H54 (cell line): ENCODE measurements around the gene MOK.

Experiments
- DNase-seq: peaks from one replicate; pipeline ENCODE4 v3.0.0; 2011; ENCODE audit warnings: low spot score, mixed read lengths; ENCODE audit not compliant: insufficient read length
- FAIRE-seq: peaks from 3 replicates; lab custom pipeline; 2011; peaks lifted over from hg19 to GRCh38; lab: Jason Lieb, UNC
- POLR2A ChIP-seq: IDR thresholded peaks from 2 replicates; pipeline ENCODE4 v1.6.1; 2011; ENCODE audit warnings: low read depth, mild to moderate bottlenecking, low read length

Gene MOK

DNA sequence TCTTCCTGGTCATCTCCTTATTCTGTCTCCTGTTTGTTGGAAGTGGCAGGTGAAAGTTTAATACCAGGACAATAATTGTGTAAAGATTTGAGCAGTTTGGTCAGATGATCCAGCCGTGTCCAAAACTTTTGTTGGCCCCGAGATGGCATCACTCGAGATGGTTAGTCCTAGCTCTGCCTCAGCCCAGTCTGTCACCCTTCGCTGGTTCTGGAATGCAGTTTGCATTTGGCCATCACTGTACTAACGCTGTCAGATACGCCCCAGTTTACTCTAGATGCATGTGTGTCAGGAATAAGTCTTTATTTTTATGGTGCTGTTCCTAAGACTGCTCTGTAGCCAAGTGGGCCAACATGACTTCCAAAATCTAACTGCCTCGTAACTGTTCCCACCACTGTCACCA lies 79.6 kb downstream of the MOK start:
- DNase-seq (no peak), FAIRE-seq (no peak)
- TF ChIP-seq POLR2A, result no peak

DNA sequence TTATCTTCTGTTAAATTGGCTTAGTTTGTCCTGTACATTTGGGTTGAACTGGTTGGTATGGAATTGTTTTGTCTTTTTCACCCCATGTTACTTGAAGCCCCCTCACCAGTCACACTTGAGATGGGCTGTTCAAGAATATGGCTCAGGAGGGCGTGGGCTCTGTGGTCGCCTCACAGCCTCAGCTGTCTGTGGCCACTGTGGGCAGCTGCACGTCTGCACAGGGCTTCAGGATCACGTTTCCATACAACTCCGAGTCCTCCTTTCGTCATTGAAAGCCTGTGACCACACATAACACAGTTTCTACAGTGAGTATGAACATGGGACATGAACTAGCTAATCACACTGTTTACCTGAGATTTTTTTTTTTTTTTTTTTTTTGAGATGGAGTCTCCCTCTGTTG lies 81.3 kb downstream of the MOK start:
- no peak for DNase-seq
- FAIRE-seq, result no peak
- no peak for TF ChIP-seq POLR2A

DNA sequence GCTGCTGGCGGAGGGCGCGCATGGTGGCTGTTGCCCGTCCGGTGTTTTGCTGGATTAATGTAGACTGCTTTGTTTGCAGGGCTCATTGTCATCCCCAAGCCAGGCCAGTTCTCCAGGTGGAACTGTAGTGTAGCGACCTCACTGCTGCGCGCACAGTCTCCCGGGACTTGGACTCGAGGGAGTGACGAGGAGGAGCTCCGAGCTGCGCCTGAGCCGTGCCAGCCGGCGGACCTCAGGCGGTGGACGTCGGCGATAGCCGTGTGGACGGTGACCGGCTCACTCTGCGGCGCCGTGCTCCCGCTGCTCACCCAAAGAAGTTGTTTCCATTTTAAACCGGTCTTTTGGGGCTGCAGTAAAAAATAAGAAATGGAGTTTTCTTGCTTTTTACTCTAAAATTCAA lies 82.2 kb downstream of the MOK start:
- no peak for TF ChIP-seq POLR2A
- DNase-seq (no peak), FAIRE-seq (no peak)

DNA sequence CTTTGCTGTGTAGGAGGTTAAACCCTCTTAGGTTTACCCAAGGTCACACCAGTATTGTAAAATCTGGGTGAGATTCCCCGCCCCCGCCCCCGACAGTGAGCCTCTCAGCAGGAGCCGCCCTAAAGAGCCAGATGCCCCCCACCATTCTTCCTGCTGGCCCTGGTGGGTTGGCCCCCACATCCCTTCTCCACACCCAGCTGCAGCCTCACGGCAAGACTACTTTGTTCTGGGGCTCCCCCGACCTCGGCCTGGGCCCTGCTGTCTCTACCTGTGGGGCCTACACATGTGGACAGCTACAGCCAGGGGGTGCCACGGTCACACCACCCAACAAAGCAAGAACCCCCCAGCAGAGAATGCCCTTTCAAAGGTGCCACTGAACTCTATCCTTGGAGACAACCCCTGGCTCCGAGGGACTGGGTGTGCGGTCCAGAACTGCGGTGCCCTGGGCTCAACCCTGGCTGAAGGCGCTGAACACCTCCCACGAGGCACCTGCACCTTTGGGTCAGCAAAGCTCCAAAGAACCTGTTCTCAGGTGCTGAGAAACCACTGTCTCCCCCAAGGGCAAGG lies 82.9 kb downstream of the MOK start:
- no peak for FAIRE-seq

DNA sequence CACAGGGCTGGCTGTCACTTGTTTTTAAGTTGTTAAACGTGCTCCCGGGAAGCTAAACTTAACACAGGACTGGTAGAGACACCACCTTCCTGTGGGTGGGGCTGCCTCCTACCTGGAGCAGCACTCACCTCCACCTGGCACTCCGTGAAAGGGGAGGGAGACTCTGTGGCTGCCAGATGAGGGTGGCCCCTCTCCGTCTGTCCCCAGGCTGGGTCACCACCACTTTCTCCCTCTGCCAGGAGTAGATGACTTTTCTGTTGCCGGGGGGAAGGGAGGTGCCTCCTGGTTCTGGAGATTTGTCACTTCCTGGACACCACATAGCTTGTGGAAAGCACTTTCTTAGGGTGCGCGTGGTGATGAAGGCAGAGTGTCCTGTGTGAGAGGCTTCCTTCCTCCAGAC lies 83.9 kb downstream of the MOK start:
- TF ChIP-seq POLR2A, result no peak
- FAIRE-seq, result peak; percentile 87
- peak; percentile 76 for DNase-seq

More for the DNA sequence above, 82.9 kb downstream of the MOK start:
- no peak for DNase-seq
- no peak for TF ChIP-seq POLR2A

DNA sequence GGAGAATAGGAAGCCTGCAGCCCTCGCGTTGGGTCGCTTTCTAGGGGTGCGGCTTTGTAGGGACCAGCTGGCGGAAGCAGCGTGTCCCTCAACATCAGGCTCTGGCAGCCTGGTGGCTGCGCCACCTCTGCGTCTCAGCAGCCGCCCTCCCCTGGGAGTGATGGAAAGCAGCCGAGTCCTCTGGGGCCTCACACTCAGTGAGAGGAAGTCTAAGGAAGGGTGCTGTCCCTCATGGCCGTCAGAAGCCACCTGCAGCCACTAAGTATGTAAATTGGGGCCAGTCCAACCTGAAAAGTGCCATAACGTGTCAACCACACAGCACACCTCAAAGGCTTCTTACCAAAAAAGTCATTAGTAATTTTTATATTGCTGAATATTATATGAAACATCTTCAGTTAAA lies 84.9 kb downstream of the MOK start:
- no peak for DNase-seq
- no peak for TF ChIP-seq POLR2A
- FAIRE-seq, result no peak

DNA sequence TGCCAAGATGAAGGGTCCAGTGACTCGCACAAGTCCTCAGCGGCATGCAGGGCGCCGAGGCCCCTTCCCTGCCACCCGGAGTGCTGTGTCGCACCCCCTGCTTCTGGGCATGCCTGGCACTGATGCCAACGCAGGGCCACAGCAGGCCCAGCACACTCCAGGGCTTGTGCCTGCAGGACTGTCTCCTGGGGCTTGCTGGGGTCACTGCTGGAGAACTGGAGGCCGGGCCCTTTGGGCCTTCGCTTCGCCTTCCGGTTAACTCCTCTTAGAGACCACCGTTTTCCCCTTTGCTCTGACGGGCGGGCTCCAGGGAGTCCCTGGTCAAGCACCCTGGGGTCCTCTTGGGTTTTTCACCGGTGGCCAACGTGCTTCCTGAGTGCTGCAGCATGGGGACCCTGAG lies 85.6 kb downstream of the MOK start:
- FAIRE-seq, result no peak
- TF ChIP-seq POLR2A, result no peak
- DNase-seq, result no peak

DNA sequence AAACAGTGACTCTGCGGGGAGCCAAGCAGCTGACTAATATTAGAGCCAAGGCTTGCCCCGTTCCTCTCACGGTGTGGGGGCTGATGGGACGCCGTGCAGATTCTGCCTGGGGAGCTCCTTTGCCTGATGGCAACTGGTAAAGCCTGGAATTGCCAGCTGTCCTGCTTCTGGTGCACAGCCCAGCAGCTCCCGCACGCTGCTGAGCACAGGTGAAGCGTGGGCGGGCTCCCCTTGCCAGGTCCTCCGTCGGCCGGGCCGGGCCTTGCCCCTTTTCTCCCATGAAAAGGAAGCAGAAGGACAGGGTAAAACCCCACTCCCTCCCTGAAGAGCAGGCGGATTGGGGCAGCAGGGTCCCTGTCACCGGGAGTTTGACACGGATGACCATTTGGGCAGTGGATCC lies 86.3 kb downstream of the MOK start:
- no peak for DNase-seq
- no peak for TF ChIP-seq POLR2A
- no peak for FAIRE-seq

DNA sequence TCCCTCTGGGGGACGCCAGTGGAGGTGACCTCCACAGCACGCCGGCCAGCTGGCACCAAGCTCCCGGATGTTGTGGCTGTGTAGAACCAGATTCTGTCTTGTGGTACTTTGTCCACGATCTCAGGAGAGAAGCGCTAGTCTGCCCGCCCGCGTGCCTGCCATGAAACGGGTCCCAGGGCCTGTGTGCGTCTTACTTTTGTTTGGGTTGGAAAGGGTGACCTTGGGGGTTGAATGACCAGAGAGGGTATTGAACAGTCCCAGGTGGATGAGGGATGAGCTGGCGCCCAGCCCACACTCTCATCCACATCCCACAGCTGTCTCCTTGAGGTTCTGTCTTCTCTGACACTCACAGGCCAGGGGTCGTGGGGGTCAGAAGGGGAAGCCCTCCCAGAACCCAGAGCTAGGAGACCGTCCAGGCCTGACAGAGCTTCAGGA lies 87.0 kb downstream of the MOK start:
- no peak for FAIRE-seq
- no peak for DNase-seq
- no peak for TF ChIP-seq POLR2A

DNA sequence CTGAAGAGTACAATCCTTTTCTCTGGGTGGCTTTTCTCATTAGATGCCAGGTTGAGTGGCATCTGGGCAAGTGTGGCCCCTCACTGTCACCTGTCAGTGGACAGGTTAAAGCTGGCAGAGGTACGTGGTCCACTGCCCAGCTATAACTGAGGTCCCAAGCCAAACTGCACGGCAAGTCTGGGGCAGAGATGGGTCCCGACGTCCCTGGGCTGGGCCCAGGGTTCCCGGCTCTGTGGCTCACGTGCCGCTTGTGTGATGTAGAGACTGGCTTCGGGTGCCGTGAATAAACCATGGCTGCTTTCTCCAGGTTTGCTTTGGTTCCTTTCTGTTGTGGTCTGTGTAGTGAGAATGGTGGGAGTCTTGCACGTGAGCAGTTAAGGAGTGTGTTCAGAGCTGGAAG lies 87.6 kb downstream of the MOK start:
- FAIRE-seq (no peak), DNase-seq (no peak)
- TF ChIP-seq POLR2A, result no peak

DNA sequence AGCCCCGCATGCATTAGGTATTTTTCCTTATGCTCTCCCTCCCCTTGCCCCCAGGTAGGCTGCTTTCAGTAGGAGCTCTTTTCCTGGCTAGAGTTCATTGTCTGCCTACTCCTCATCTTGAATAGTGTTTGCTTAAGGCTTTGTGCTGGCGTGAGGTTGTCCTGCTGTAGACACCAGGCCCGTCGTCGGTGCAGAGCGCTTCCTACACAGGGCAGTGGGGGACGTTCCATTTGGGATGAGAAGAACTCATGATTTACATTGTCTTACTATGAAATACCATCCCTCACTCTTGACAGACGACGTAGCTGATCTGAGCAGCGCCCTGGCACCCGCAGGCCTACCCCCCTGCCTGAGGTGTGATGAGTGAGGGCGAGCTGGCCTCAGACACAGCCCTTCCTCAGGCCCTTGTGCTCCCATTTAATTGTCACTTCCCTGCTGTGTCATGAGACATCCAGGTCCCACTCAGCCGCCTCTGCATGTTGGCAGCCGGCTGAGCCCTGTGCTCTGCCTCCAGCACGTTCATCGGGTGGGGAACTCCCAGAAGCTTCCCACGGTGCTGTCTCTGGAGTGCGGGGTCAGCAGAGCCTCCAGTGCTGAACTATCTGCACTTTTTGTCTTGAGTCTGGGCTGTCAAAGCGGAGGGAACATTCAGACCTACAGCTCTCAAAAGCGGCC lies 89.3 kb downstream of the MOK start:
- no peak for TF ChIP-seq POLR2A
- DNase-seq (no peak), FAIRE-seq (no peak)

DNA sequence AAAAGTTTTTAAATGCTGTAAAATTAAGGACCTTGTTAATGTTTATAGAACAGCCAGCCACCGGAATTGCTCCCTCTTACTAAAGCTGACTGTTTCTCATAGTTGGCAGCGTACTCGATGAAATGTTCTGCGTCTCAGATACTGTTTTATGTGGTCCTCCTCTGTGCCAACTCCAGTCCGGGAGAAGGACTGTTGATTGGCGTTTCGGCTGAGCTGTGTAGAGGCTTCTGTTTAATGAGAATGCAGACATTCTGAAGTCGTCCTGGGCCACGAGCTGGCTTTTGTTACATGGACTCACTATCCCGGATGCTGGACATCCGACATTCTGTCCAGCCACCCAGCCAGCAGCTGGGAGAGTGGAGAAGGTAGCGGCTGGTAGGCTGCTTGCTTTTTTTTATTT lies 89.9 kb downstream of the MOK start:
- DNase-seq (no peak), FAIRE-seq (no peak)
- TF ChIP-seq POLR2A, result no peak

DNA sequence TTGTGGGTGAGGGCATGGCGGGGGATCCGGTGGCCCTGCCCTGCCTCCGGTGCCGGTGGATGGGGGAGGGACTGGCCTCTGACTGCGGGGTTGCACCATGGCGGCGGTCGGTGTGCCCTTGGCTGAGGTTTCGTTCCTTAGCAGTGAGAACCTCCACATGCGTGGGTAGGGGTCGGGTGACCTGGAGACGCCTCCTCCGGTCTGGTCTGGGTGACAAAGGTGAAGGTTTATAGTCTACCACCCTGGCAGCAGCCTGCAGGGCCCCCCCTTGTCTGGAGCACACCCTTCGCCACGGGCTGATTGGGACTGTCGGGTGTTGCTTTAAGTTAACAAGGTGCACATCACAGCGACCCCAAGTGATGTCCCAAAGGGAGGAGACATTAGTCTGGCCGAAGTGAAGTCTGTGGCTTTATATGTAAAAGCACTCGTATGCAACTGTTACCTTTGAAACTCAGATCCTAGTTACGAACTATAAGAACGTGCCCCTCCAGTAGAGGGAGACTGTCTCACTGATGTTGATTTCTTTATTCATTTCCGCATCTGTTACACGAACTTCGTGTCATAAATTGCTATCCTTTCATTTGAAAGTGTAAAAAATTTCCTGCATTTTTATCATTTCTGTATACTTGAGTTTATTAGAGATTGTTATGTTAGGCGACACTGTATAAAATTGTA lies 90.8 kb downstream of the MOK start:
- no peak for DNase-seq

DNA sequence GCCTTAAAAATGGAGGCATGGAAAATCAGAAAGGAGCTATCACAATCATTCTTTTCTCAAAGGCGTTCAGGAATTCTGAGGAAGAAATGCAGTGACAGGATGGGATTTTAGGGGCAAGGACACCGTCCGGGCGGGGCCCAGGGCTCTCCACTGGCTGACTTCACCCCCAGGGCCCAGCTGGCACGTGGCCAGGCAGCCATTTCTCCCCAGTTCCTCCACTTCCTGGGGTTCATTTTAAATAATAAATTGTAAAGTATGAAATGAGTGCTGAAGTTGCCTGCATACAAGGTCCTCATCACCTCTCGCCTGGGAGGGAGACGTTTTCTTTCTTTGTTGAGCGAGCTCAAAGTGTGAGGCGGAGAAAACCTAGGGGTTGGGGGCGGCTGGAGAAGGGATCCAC lies 91.5 kb downstream of the MOK start:
- no peak for DNase-seq
- TF ChIP-seq POLR2A, result no peak
- no peak for FAIRE-seq

More for the DNA sequence above, 90.8 kb downstream of the MOK start:
- FAIRE-seq, result peak; percentile 75
- no peak for TF ChIP-seq POLR2A

DNA sequence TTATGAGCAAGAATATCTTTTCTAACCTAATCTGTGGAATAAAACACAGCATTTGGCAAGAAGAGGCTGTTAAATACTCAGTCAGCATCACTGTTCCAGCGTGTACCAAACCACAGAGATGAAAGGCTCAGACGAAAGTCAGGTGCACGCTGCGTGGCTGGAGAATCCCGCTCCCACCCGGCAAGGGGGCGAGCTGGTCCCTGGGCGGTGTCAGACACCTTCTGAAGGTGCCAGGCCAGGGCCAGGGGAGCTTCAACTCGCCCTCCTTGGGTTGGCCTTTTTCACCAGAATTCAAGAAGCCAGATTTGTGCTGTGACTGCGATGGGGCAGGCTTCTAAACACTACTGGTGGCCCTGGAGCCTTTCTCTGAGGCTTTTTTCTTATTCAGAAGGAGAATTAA lies 92.1 kb downstream of the MOK start:
- DNase-seq, result no peak
- FAIRE-seq, result no peak
- TF ChIP-seq POLR2A, result no peak

DNA sequence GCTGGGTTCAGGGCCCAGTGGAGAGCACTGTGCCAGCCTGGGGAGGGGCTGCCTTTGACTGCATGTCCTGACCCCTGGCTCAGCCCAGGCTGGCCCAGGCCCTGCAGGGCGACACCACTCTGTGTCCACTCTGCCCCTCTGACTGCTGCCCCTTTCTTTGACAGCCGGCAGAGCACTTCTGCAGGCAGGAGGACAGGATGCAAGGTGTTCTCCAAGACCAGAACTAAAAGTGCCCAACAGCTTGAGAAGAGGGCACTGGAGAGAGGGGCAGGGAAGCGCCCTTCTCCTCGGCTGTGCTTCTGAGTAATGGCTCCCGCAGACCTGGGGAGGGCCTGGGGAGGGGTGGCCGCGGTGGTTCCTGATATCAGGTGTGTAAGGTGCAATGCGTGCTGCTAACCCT lies 92.6 kb downstream of the MOK start:
- DNase-seq (no peak), FAIRE-seq (no peak)
- no peak for TF ChIP-seq POLR2A
